Measurements from ENCODE around the gene PLXNA1.

Gene PLXNA1

GRCh38 chr3:127031845-127032244 lies 48.9 kb downstream of the PLXNA1 start:
- TF ChIP-seq CTCF (IDR thresholded peaks at IDR 0.05; ENCODE audit: low read length) (no peak), EZH2 (optimal IDR thresholded peaks at IDR 0.05; ENCODE audit: low read depth, low read length) (no peak), EZH2phosphoT487 (IDR thresholded peaks at IDR 0.05; ENCODE audit: low read length) (no peak)
- DNase-seq, result no peak
- Histone ChIP-seq H2AFZ (ENCODE audit: low read length) (no peak overlapping the region), H3K9ac (ENCODE audit: low read length) (no peak overlapping the region), H3K9me2 (replicated peaks; ENCODE audit: insufficient read depth, low read length) (no peaks in the 10 kb centered on the region), H3K27me3 (replicated peaks; ENCODE audit: insufficient read depth, low read length) (no peaks in the 10 kb centered on the region), H3K27ac (ENCODE audit: low read length) (no peak overlapping the region), H3K36me3 (replicated peaks; ENCODE audit: insufficient read depth, low read length) (no peaks in the 10 kb centered on the region), H3K4me2 (ENCODE audit: low read depth, low read length) (no peak overlapping the region), H3K9me3 (replicated peaks; ENCODE audit: insufficient read depth, low read length) (no peaks in the 10 kb centered on the region), H3F3A (ENCODE audit: insufficient read depth, low read length) (no peaks in the 10 kb centered on the region), H3K4me1 (ENCODE audit: low read length) (no peaks in the 10 kb centered on the region), H4K20me1 (ENCODE audit: insufficient read depth, low read length) (no peaks in the 10 kb centered on the region), H3K79me2 (ENCODE audit: low read length) (no peaks in the 10 kb centered on the region), H3K4me3 (ENCODE audit: low read length) (no peak overlapping the region)

GRCh38 chr3:127032296-127032990 lies 49.5 kb downstream of the PLXNA1 start:
- no peak for TF ChIP-seq EZH2 (optimal IDR thresholded peaks at IDR 0.05; ENCODE audit: low read depth, low read length)
- no peak for TF ChIP-seq EZH2phosphoT487 (IDR thresholded peaks at IDR 0.05; ENCODE audit: low read length)
- no peak for TF ChIP-seq CTCF (IDR thresholded peaks at IDR 0.05; ENCODE audit: low read length)
- Histone ChIP-seq H2AFZ (ENCODE audit: low read length) (no peak overlapping the region), H3K36me3 (replicated peaks; ENCODE audit: insufficient read depth, low read length) (no peaks in the 10 kb centered on the region), H3K9me3 (replicated peaks; ENCODE audit: insufficient read depth, low read length) (no peaks in the 10 kb centered on the region), H3K9me2 (replicated peaks; ENCODE audit: insufficient read depth, low read length) (no peaks in the 10 kb centered on the region), H3K27me3 (replicated peaks; ENCODE audit: insufficient read depth, low read length) (no peaks in the 10 kb centered on the region), H3K9ac (ENCODE audit: low read length) (no peak overlapping the region), H3K4me1 (ENCODE audit: low read length) (no peaks in the 10 kb centered on the region), H3F3A (ENCODE audit: insufficient read depth, low read length) (no peaks in the 10 kb centered on the region), H3K79me2 (ENCODE audit: low read length) (no peaks in the 10 kb centered on the region), H3K4me3 (ENCODE audit: low read length) (no peak overlapping the region), H3K27ac (ENCODE audit: low read length) (no peak overlapping the region), H4K20me1 (ENCODE audit: insufficient read depth, low read length) (no peaks in the 10 kb centered on the region), H3K4me2 (ENCODE audit: low read depth, low read length) (no peak overlapping the region)
- no peak for DNase-seq

All from MM.1S (cell line).